ENCODE results near the gene LGALS9C. TPM values are rescaled to one million over a fixed set of nuclear protein-coding genes. Genes with fewer than 3 reads are reported as not detected.
"Not testable (repeated sequence)": the region's sequence is repeated elsewhere in the genome, so short reads cannot be mapped to it uniquely, and the experiment has no call there.

Gene LGALS9C
- total RNA-seq, 2 experiments from 2014 or later, result 0.20 TPM; not detected in 1

GRCh38 chr17:18499756-18500155, 23.2 kb downstream of the LGALS9C start:
- DNase-seq, H3K4me1 Mint-ChIP-seq, H3K4me3 Mint-ChIP-seq, H3K27me3 Mint-ChIP-seq, H3K9me3 Mint-ChIP-seq, H3K27ac Mint-ChIP-seq, H3K36me3 Mint-ChIP-seq: not testable (repeated sequence)

- not testable (repeated sequence) for H3K27me3 Mint-ChIP-seq, H3K4me1 Mint-ChIP-seq, H3K9me3 Mint-ChIP-seq, DNase-seq, H3K36me3 Mint-ChIP-seq, H3K27ac Mint-ChIP-seq, H3K4me3 Mint-ChIP-seq
These were observed 23.7 kb downstream of the LGALS9C start for GRCh38 chr17:18500281-18500680.

- H3K4me1 Mint-ChIP-seq, H3K27ac Mint-ChIP-seq, H3K9me3 Mint-ChIP-seq, H3K27me3 Mint-ChIP-seq, H3K4me3 Mint-ChIP-seq, H3K36me3 Mint-ChIP-seq, DNase-seq: not testable (repeated sequence)
These were observed 24.2 kb downstream of the LGALS9C start for GRCh38 chr17:18500816-18501215.

- not testable (repeated sequence) for DNase-seq, H3K4me1 Mint-ChIP-seq
These were observed 26.6 kb downstream of the LGALS9C start for GRCh38 chr17:18503221-18503620.

GRCh38 chr17:18507729-18508128, 31.1 kb downstream of the LGALS9C start:
- not testable (repeated sequence) for H3K4me1 Mint-ChIP-seq, H3K4me3 Mint-ChIP-seq, H3K27me3 Mint-ChIP-seq, H3K36me3 Mint-ChIP-seq, H3K9me3 Mint-ChIP-seq, DNase-seq, H3K27ac Mint-ChIP-seq

More at GRCh38 chr17:18503221-18503620, 26.6 kb downstream of the LGALS9C start:
- not testable (repeated sequence) for H3K27ac Mint-ChIP-seq, H3K4me3 Mint-ChIP-seq, H3K27me3 Mint-ChIP-seq, H3K9me3 Mint-ChIP-seq, H3K36me3 Mint-ChIP-seq

- not testable (repeated sequence) for H3K27me3 Mint-ChIP-seq, H3K36me3 Mint-ChIP-seq, H3K27ac Mint-ChIP-seq, H3K4me3 Mint-ChIP-seq, DNase-seq, H3K4me1 Mint-ChIP-seq, H3K9me3 Mint-ChIP-seq
These were observed 32.1 kb downstream of the LGALS9C start for GRCh38 chr17:18508667-18509066.

- not testable (repeated sequence) for H3K36me3 Mint-ChIP-seq, H3K27me3 Mint-ChIP-seq, H3K9me3 Mint-ChIP-seq, DNase-seq, H3K4me1 Mint-ChIP-seq, H3K4me3 Mint-ChIP-seq, H3K27ac Mint-ChIP-seq
These were observed 44.5 kb downstream of the LGALS9C start for GRCh38 chr17:18521100-18521499.

- not testable (repeated sequence) for H3K27ac Mint-ChIP-seq, H3K4me3 Mint-ChIP-seq, H3K36me3 Mint-ChIP-seq, DNase-seq, H3K9me3 Mint-ChIP-seq, H3K4me1 Mint-ChIP-seq, H3K27me3 Mint-ChIP-seq
These were observed 48.4 kb downstream of the LGALS9C start for GRCh38 chr17:18525015-18525414.

- not testable (repeated sequence) for H3K9me3 Mint-ChIP-seq, H3K4me3 Mint-ChIP-seq, H3K4me1 Mint-ChIP-seq, H3K27ac Mint-ChIP-seq, H3K27me3 Mint-ChIP-seq, DNase-seq, H3K36me3 Mint-ChIP-seq
These were observed 49.7 kb downstream of the LGALS9C start for GRCh38 chr17:18526168-18526800.

GRCh38 chr17:18527354-18527753, 50.8 kb downstream of the LGALS9C start:
- not testable (repeated sequence) for H3K9me3 Mint-ChIP-seq, H3K27me3 Mint-ChIP-seq, DNase-seq, H3K27ac Mint-ChIP-seq, H3K4me3 Mint-ChIP-seq, H3K4me1 Mint-ChIP-seq
- H3K36me3 Mint-ChIP-seq, result peaks cover 10% of the 10 kb centered on the region

GRCh38 chr17:18528435-18528834, 51.8 kb downstream of the LGALS9C start:
- peaks cover 12% of the 10 kb centered on the region for H3K36me3 Mint-ChIP-seq
- not testable (repeated sequence) for H3K27ac Mint-ChIP-seq, H3K27me3 Mint-ChIP-seq, H3K4me1 Mint-ChIP-seq, H3K4me3 Mint-ChIP-seq, DNase-seq, H3K9me3 Mint-ChIP-seq

GRCh38 chr17:18528899-18529500, 52.4 kb downstream of the LGALS9C start:
- not testable (repeated sequence) for H3K4me1 Mint-ChIP-seq, H3K27me3 Mint-ChIP-seq, H3K27ac Mint-ChIP-seq, DNase-seq, H3K4me3 Mint-ChIP-seq, H3K9me3 Mint-ChIP-seq
- peaks cover 11% of the 10 kb centered on the region for H3K36me3 Mint-ChIP-seq

GRCh38 chr17:18530405-18530804, 53.8 kb downstream of the LGALS9C start:
- H3K4me3 Mint-ChIP-seq, H3K9me3 Mint-ChIP-seq, DNase-seq, H3K27ac Mint-ChIP-seq, H3K27me3 Mint-ChIP-seq, H3K4me1 Mint-ChIP-seq: not testable (repeated sequence)
- H3K36me3 Mint-ChIP-seq, result peaks cover 11% of the 10 kb centered on the region

GRCh38 chr17:18542234-18542633, 65.6 kb downstream of the LGALS9C start:
- not testable (repeated sequence) for H3K4me3 Mint-ChIP-seq, DNase-seq, H3K9me3 Mint-ChIP-seq, H3K4me1 Mint-ChIP-seq, H3K27me3 Mint-ChIP-seq, H3K27ac Mint-ChIP-seq
- H3K36me3 Mint-ChIP-seq, result peaks cover 11% of the 10 kb centered on the region

GRCh38 chr17:18542907-18543306, 66.3 kb downstream of the LGALS9C start:
- not testable (repeated sequence) for H3K27ac Mint-ChIP-seq, H3K4me1 Mint-ChIP-seq, DNase-seq, H3K36me3 Mint-ChIP-seq, H3K9me3 Mint-ChIP-seq, H3K27me3 Mint-ChIP-seq, H3K4me3 Mint-ChIP-seq

Data from activated naive CD8-positive, alpha-beta T cell treated with anti-CD3 and anti-CD28 coated beads for 36 hours (primary cell).